SK-N-SH (cell line): ENCODE measurements around the gene TXNDC17. TPM values are rescaled to one million over a fixed set of nuclear protein-coding genes. Genes with fewer than 3 reads are reported as not detected.
"Not testable (repeated sequence)": the region's sequence is repeated elsewhere in the genome, so short reads cannot be mapped to it uniquely, and the experiment has no call there.

Source experiments
- CTCF ChIA-PET: fragments of 300-600, 350-600 bp; formaldehyde crosslinking; extraction: SDS; loops from one replicate; lab custom pipeline; 2021; lab: Yijun Ruan, JAX
- POLR2A ChIA-PET: fragments of 350-600 bp; sonication (Branson Sonifier 250); formaldehyde crosslinking; extraction: SDS; loops from one replicate; lab custom pipeline; 2020; ENCODE audit warnings: antibody characterized with exemption, inconsistent platforms; lab: Yijun Ruan, JAX
- DNase-seq: peaks from one replicate; pipeline ENCODE4 v3.0.0; 2012
- H2AFZ ChIP-seq: fragments of 200-600 bp; sonication (generic); 2 replicates; pipeline ENCODE4 v1.8.1; 2016; ENCODE audit warnings: antibody characterized with exemption, mild to moderate bottlenecking, low read depth
- H3F3A ChIP-seq: fragments of 200-600 bp; sonication (generic); replicated peaks from 2 replicates; pipeline ENCODE3; 2016; ENCODE audit warnings: antibody characterized with exemption, mild to moderate bottlenecking; ENCODE audit not compliant: insufficient read depth
- H3K27ac ChIP-seq, 2 experiments: fragments of 200-500 bp in 1 of 2; fragments of 200-600 bp in 1 of 2; sonication (Bioruptor generic) in 1 of 2; sonication (generic), shearing (Covaris generic) in 1 of 2; 2 replicates each; pipeline versions ENCODE4 v1.5.1 to v1.6.1; 2014 to 2016; ENCODE audit warnings: low read depth in 2 of 2, inconsistent platforms in 1 of 2, low read length in 1 of 2, mild to moderate bottlenecking in 1 of 2, mixed read lengths in 1 of 2
- H3K27me3 ChIP-seq: fragments of 200-600 bp; sonication (generic), shearing (Covaris generic); 2 replicates; pipeline ENCODE4 v1.6.1; 2016; ENCODE audit warnings: mixed run types; ENCODE audit not compliant: insufficient read depth
- H3K36me3 ChIP-seq, 2 experiments: fragments of 200-500 bp in 1 of 2; fragments of 200-600 bp in 1 of 2; sonication (Bioruptor generic) in 1 of 2; sonication (generic) in 1 of 2; replicated peaks in 1 of 2; 2 replicates each; pipeline versions ENCODE3 to v1.5.1; 2014 to 2016; ENCODE audit warnings: low read length in 1 of 2, mild to moderate bottlenecking in 1 of 2; ENCODE audit not compliant: insufficient read depth in 2 of 2, control insufficient read depth in 1 of 2
- H3K4me1 ChIP-seq, 2 experiments: fragments of 200-500 bp in 1 of 2; fragments of 200-600 bp in 1 of 2; sonication (Bioruptor generic) in 1 of 2; sonication (generic), shearing (Covaris generic) in 1 of 2; 2 replicates each; pipeline versions ENCODE4 v1.5.1 to v1.6.1; 2014 to 2016; ENCODE audit warnings: low read depth in 1 of 2, low read length in 1 of 2, mixed run types in 1 of 2; ENCODE audit not compliant: insufficient read depth in 2 of 2, control insufficient read depth in 1 of 2
- H3K4me2 ChIP-seq: fragments of 200-600 bp; sonication (generic), shearing (Covaris generic); 2 replicates; pipeline ENCODE4 v1.6.1; 2017; ENCODE audit warnings: mixed run types
- H3K4me3 ChIP-seq, 2 experiments: fragments of 200-500 bp in 1 of 2; fragments of 200-600 bp in 1 of 2; sonication (Bioruptor generic) in 1 of 2; sonication (generic), shearing (Covaris generic) in 1 of 2; 2 replicates each; pipeline versions ENCODE4 v1.5.1 to v1.8.1; 2014 to 2016; ENCODE audit warnings: low read depth in 2 of 2, inconsistent platforms in 1 of 2, low read length in 1 of 2, mild to moderate bottlenecking in 1 of 2, mixed read lengths in 1 of 2, moderate library complexity in 1 of 2
- H3K79me2 ChIP-seq: fragments of 200-600 bp; sonication (generic); 2 replicates; pipeline ENCODE4 v1.8.1; 2017; ENCODE audit warnings: mild to moderate bottlenecking; ENCODE audit not compliant: insufficient read depth
- H3K9ac ChIP-seq: fragments of 200-600 bp; sonication (generic); 2 replicates; pipeline ENCODE4 v1.6.1; 2017; ENCODE audit warnings: mixed run types
- H3K9me2 ChIP-seq: fragments of 200-600 bp; sonication (generic); 2 replicates; pipeline ENCODE4 v1.6.1; 2017; ENCODE audit warnings: mixed run types
- H3K9me3 ChIP-seq: fragments of 200-600 bp; sonication (generic); 2 replicates; pipeline ENCODE4 v1.6.1; 2017; ENCODE audit warnings: mixed run types, mild to moderate bottlenecking, moderate library complexity
- H4K20me1 ChIP-seq: fragments of 200-600 bp; sonication (generic); 2 replicates; pipeline ENCODE4 v1.6.1; 2017; ENCODE audit warnings: mild to moderate bottlenecking, mixed run types; ENCODE audit not compliant: insufficient read depth
- TEAD4 ChIP-seq: IDR thresholded peaks from 2 replicates; pipeline ENCODE4 v1.4.0; 2012; ENCODE audit warnings: mild to moderate bottlenecking, borderline replicate concordance; ENCODE audit not compliant: insufficient read depth
- WGBS: methylation state at CpG from one replicate; pipeline ENCODE4 v1.1.6; 2017; ENCODE audit warnings: low lambda C conversion rate; 5-methylcytosine and 5-hydroxymethylcytosine counted together
- polyA plus RNA-seq, 3 experiments: library from polyadenylated mRNA; depleted of rRNA; stranded (reverse); fragments of >200 nt; gene quantifications; 2 replicates each; pipeline ENCODE4 v1.2.3, GENCODE V29; 2012
- TF ChIP-seq, protein P1 (sequence below): IDR thresholded peaks from 2 replicates; pipeline ENCODE4 v1.4.0; 2012; ENCODE audit warnings: low read depth, borderline replicate concordance

TXNDC17 gene
- polyA plus RNA-seq, 1 of the 3 experiments (the other 2 are of a cell fraction), result 644 TPM

DNA sequence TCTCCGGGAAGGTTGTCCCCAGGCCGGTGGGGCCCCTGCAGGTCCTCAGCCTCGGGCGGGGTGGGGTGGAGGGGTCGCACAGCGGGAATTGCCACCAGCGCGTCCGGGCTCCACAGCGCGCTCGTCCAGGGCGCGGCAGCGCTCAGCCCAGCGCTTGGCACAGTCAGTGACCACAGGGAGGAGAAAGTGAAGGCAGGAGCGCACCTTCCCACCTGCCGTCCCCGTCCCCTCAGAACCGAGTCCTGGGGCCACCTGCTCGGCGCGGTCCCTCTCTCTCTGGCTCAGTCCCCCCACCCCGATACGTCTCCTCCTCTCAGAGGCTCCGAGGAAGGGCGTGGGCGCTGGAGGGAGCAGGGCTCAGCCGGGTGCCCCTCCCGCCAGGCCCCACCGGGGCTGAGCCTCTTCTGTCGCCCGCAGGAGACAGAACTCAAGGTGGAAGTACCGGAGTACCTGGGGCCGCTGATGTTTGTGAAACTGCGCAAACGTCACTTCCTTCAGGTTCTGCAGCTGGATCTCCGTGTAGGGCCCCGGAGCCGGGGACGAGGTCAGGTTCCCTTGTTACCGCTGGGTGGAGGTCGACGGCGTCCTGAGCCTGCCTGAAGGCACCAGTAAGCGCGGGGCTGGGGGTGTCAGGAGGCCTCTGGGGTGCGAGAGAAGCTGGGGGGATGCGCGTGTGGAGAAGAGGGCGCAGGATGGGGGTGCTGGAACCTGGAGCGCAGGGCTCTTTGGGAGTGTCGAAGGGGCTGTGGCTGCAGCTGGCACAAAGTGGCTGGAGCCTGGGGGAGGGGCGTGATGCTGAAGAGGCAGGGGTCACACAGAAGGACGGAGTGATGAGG, 16.2 kb downstream of the TXNDC17 start:
- H3K9me3 ChIP-seq, POLR2A ChIA-PET, H3K36me3 ChIP-seq, H2AFZ ChIP-seq, H3F3A ChIP-seq, H3K27me3 ChIP-seq, DNase-seq, H3K4me3 ChIP-seq, H3K4me1 ChIP-seq, H3K9ac ChIP-seq, H3K79me2 ChIP-seq, H3K4me2 ChIP-seq, H4K20me1 ChIP-seq, H3K27ac ChIP-seq, H3K9me2 ChIP-seq: not testable (repeated sequence)
- CTCF ChIA-PET, result interaction anchor here (0.6 kb wide), 1 partner anchor 166 kb away, joined by 3 read pairs; no protein-coding TSS in a partner anchor
- WGBS, result 32% methylated on average over 19 of the region's 55 CpGs

DNA sequence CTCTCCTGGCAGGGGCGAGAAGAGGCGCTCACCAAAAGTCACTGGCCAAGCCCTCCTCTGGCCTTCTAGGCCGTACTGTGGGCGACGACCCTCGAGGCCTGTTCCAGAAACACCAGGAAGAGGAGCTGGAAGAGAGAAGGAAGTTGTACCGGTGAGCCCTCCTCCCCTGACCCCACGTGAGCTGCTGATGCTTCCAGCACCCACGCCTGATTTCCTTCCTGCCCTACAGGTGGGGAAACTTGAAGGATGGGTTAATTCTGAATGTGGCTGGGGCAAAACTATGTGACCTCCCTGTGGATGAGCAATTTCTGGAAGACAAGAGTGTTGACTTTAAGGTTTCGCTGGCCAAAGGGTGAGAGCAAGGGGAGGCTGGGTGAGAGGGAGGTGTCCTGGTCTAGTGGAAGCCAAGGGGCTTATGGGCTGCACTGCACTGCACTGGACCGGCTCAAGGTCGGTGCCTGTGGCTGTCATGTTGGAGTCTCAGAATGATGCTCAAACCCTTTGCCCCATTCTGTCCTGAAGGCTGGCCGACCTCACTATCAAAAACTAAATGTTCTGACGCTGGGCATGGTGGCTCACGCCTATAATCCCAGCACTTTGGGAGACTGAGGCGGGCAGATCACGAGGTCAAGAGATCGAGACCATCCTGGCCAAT, 16.9 kb downstream of the TXNDC17 start:
- POLR2A ChIA-PET, result no interaction called here
- CTCF ChIA-PET, result interaction anchor here (0.6 kb wide), 1 partner anchor 167 kb away, joined by 3 read pairs; no protein-coding TSS in a partner anchor
- WGBS, result 72% methylated on average over 14 of the region's 18 CpGs

DNA sequence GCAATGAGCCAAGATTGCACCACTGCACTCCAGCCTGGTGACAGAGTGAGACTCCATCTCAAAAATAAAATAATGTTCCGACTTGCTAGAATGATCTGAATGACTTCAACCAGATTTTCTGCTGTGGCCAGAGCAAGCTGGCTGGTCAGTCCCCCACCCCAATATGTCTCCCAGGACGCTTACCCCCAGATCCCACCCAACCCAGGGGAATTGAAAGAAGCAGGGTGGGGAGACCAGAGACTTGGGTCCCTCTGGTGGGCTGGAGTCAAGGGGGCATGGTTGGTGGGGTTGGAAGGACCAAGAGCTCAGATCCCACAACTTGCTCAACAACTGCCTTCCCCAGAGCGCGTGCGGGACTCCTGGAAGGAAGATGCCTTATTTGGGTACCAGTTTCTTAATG, 17.6 kb downstream of the TXNDC17 start:
- H3K27ac ChIP-seq, H3K79me2 ChIP-seq, H4K20me1 ChIP-seq, H3K9me2 ChIP-seq, H3F3A ChIP-seq, CTCF ChIA-PET, H3K4me2 ChIP-seq, H3K9me3 ChIP-seq, H3K4me1 ChIP-seq, POLR2A ChIA-PET, H2AFZ ChIP-seq, H3K27me3 ChIP-seq, DNase-seq, H3K36me3 ChIP-seq, H3K4me3 ChIP-seq, H3K9ac ChIP-seq: not testable (repeated sequence)
- 70% methylated on average over 5 of the region's 5 CpGs for WGBS

More for the DNA sequence above, 16.9 kb downstream of the TXNDC17 start:
- H3K9me2 ChIP-seq, result no peaks in the 10 kb centered on the region
- H3K27ac ChIP-seq, result no peak overlapping the region
- H3K79me2 ChIP-seq, result no peaks in the 10 kb centered on the region
- H4K20me1 ChIP-seq, result no peaks in the 10 kb centered on the region
- no peak overlapping the region for H3K9ac ChIP-seq
- no peaks in the 10 kb centered on the region for H3K9me3 ChIP-seq
- TF ChIP-seq, protein P1, sequence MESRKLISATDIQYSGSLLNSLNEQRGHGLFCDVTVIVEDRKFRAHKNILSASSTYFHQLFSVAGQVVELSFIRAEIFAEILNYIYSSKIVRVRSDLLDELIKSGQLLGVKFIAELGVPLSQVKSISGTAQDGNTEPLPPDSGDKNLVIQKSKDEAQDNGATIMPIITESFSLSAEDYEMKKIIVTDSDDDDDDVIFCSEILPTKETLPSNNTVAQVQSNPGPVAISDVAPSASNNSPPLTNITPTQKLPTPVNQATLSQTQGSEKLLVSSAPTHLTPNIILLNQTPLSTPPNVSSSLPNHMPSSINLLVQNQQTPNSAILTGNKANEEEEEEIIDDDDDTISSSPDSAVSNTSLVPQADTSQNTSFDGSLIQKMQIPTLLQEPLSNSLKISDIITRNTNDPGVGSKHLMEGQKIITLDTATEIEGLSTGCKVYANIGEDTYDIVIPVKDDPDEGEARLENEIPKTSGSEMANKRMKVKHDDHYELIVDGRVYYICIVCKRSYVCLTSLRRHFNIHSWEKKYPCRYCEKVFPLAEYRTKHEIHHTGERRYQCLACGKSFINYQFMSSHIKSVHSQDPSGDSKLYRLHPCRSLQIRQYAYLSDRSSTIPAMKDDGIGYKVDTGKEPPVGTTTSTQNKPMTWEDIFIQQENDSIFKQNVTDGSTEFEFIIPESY, result no peak
- TF ChIP-seq TEAD4, result no peak
- no peaks in the 10 kb centered on the region for H3F3A ChIP-seq
- H2AFZ ChIP-seq, result no peak overlapping the region
- H3K27me3 ChIP-seq, result peaks cover 7% of the 10 kb centered on the region; the same call in 1 of the 2 replicates
- no peak for DNase-seq
- no peak overlapping the region for H3K4me2 ChIP-seq
- H3K4me1 ChIP-seq, result peaks cover under 1 to 2% of the 10 kb centered on the region in 2 experiments; a peak in 1 of 4 replicates
- H3K4me3 ChIP-seq, result no peak overlapping the region
- H3K36me3 ChIP-seq, result no peaks in the 10 kb centered on the region
